GM12891 (cell line): ENCODE measurements around the gene PXDN.

ENCODE experiments used
- POLR2A ChIP-seq: IDR thresholded peaks from 2 replicates; pipeline ENCODE4 v1.6.1; 2011; ENCODE audit warnings: low read depth, low read length, control low read depth
- POLR2AphosphoS5 ChIP-seq: IDR thresholded peaks from 2 replicates; pipeline ENCODE4 v1.6.1; 2011; ENCODE audit warnings: low read depth, low read length, control low read depth
- POU2F2 ChIP-seq: IDR thresholded peaks from 2 replicates; pipeline ENCODE4 v1.6.1; 2011; ENCODE audit warnings: low read depth, mild to moderate bottlenecking, control low read depth, low read length, moderate library complexity
- SPI1 ChIP-seq: IDR thresholded peaks from 2 replicates; pipeline ENCODE4 v1.6.1; 2011; ENCODE audit warnings: low read depth, low read length, control low read depth
- TAF1 ChIP-seq: IDR thresholded peaks from 2 replicates; pipeline ENCODE4 v1.6.1; 2011; ENCODE audit warnings: low read depth, low read length, control low read depth

DNA sequence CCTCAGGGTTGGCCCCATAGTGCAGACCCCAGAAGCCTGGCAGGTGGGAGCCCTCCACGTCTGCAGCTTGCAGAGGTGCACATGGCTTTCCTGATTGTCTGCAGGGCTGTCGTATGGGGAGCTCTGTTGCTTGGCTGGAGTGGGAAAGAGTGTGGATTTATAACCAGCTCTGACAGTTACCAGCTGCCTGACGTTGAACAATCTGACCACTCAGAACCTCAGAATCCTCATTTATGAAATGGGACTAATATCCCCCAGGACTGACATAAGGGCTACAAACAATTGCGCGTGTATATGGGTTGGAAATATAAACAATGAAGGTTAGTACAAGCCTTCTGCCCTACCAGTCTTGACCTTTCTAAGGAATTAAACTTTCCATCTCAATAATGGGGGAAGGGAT is 13.9 kb upstream of the PXDN start:
- TF ChIP-seq POLR2A = no peak
- TF ChIP-seq POLR2AphosphoS5 = no peak
- TF ChIP-seq TAF1 = no peak
- no peak for TF ChIP-seq SPI1
- TF ChIP-seq POU2F2 = no peak
